Left kidney (tissue), 2 donors: ENCODE measurements around the gene NAT9. TPM values are rescaled to one million over a fixed set of nuclear protein-coding genes. Genes with fewer than 3 reads are reported as not detected.

Experiments
- DNase-seq: peaks from one replicate; pipeline ENCODE4 v3.0.0-alpha.2; 2013
- polyA plus RNA-seq: library from polyadenylated mRNA; unstranded; fragments of 120-200 nt; gene quantifications from one replicate; pipeline ENCODE4 v1.2.1, GENCODE V29; 2013; ENCODE audit not compliant: insufficient read length

The NAT9 gene
- polyA plus RNA-seq, 1 donor: 46.7 TPM

GRCh38 chr17:74730491-74731346 is 45.4 kb downstream of the NAT9 start:
- no peak for DNase-seq

GRCh38 chr17:74729866-74730265 is 46.3 kb downstream of the NAT9 start:
- DNase-seq: no peak

GRCh38 chr17:74729368-74729767 is 46.8 kb downstream of the NAT9 start:
- DNase-seq: no peak

- no peak for DNase-seq
These were observed 47.5 kb downstream of the NAT9 start for GRCh38 chr17:74728702-74729075.

GRCh38 chr17:74728033-74728701 is 48.0 kb downstream of the NAT9 start:
- no peak for DNase-seq

GRCh38 chr17:74725111-74725510 is 51.0 kb downstream of the NAT9 start:
- DNase-seq: no peak

GRCh38 chr17:74723891-74724290 is 52.3 kb downstream of the NAT9 start:
- no peak for DNase-seq

GRCh38 chr17:74722782-74723181 is 53.4 kb downstream of the NAT9 start:
- no peak for DNase-seq

Other genes starting within 250 kb of the NAT9 start
- 0.15 TPM for gene CD300LB, start 244.9 kb downstream of the NAT9 start, polyA plus RNA-seq
- 0.18 TPM for gene CD300C, start 230.2 kb downstream of the NAT9 start, polyA plus RNA-seq
- not detected for gene CD300H, start 208.8 kb downstream of the NAT9 start, polyA plus RNA-seq
- gene CD300LD, start 184.1 kb downstream of the NAT9 start, polyA plus RNA-seq: 0.13 TPM
- gene CD300E, start 152.6 kb downstream of the NAT9 start, polyA plus RNA-seq: 0.10 TPM
- gene CD300LF, start 63.4 kb downstream of the NAT9 start, polyA plus RNA-seq: 0.23 TPM
- 6.6 TPM for gene RAB37, start 39.1 kb downstream of the NAT9 start, polyA plus RNA-seq
- 163 TPM for gene NHERF1, start 27.7 kb downstream of the NAT9 start, polyA plus RNA-seq
- gene GRIN2C, start 83.5 kb upstream of the NAT9 start, polyA plus RNA-seq: 0.18 TPM
- 6.5 TPM for gene FDXR, start 96.6 kb upstream of the NAT9 start, polyA plus RNA-seq
- gene FADS6, start 117.3 kb upstream of the NAT9 start, polyA plus RNA-seq: 0.80 TPM
- 0.70 TPM for gene USH1G, start 146.9 kb upstream of the NAT9 start, polyA plus RNA-seq
- gene OTOP2, start 147.9 kb upstream of the NAT9 start, polyA plus RNA-seq: not detected
- not detected for gene OTOP3, start 159.6 kb upstream of the NAT9 start, polyA plus RNA-seq
- gene HID1, start 196.4 kb upstream of the NAT9 start, polyA plus RNA-seq: 10.8 TPM
- gene CDR2L, start 211.3 kb upstream of the NAT9 start, polyA plus RNA-seq: 8.0 TPM
- 28.0 TPM for gene MRPL58, start 236.3 kb upstream of the NAT9 start, polyA plus RNA-seq